Cortex of kidney (tissue), 1 donor: ENCODE measurements around the gene GFM2.
A peak's percentile ranks its signal among the peaks of the same experiment; 100 is the strongest.
"Not testable (repeated sequence)": the region's sequence is repeated elsewhere in the genome, so short reads cannot be mapped to it uniquely, and the experiment has no call there.

Experiments used
- DNase-seq: peaks from one replicate; lab custom pipeline; 2025; lab: John Stamatoyannopoulos, UW

Gene GFM2, protein sequence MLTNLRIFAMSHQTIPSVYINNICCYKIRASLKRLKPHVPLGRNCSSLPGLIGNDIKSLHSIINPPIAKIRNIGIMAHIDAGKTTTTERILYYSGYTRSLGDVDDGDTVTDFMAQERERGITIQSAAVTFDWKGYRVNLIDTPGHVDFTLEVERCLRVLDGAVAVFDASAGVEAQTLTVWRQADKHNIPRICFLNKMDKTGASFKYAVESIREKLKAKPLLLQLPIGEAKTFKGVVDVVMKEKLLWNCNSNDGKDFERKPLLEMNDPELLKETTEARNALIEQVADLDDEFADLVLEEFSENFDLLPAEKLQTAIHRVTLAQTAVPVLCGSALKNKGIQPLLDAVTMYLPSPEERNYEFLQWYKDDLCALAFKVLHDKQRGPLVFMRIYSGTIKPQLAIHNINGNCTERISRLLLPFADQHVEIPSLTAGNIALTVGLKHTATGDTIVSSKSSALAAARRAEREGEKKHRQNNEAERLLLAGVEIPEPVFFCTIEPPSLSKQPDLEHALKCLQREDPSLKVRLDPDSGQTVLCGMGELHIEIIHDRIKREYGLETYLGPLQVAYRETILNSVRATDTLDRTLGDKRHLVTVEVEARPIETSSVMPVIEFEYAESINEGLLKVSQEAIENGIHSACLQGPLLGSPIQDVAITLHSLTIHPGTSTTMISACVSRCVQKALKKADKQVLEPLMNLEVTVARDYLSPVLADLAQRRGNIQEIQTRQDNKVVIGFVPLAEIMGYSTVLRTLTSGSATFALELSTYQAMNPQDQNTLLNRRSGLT

DNA sequence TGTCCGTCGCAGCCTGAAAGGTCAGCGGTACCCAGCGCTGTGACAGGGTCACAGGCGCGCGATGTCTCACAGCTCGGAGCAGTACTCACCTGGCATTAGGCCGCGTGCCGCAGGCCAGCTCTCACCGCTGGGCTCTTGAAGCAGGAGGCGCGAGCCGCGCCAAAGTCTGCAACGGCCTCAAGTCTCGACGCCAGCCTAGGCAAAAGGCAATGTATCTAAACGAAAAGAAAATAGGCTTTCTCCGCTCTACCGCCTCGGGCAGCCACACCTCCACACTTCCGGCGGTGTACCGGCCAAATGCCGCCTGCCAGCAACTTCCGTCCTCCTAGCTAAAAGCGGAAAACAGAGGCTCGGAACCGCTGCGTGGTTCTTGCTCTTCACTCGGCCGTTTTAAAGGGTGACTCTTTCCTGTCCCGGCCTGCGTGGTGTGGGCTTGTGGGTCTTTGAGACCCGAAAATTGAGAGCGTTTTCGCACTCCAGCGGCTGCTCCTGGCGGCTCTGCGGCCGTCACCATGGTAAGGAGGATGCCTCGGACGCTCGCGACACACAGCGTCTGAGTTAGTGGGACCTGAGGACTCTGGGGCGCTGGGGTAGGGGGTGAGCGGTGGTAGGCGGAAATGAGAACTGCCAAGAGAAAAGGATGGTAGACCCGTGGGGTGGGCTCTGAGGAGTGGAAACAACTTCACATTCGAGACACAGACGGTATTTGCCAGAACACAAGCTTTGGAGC is at the start of gene GFM2, which contains the start of gene NSA2:
TSS of gene GFM2 (minus strand) at position 269 of the 730 bp plus-strand sequence. CDS start 3,375 bp downstream, outside the sequence.
TSS of gene NSA2 (plus strand) at position 401 of the 730 bp plus-strand sequence. CDS start at position 513, 112 bp downstream.
- peak; percentile 65 for DNase-seq

DNA sequence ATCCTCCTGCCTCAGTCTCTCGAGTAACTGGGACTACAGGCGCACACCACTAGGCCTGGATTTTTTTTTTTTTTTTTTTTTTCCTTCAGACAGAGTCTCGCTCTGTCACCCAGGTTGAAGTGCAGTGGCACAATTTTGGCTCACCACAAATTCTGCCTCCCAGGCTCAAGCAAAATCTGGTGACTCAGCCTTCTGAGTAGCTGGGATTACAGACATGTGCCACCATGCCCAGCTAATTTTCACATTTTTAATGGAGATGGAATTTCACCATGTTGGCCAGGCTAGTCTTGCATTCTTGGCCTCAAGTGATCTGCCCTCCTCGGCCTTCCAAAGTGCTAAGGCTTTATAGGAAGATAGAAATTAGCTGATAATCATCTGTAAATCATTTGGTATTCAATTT is 44.0 kb upstream of the GFM2 start:
- no peak for DNase-seq

DNA sequence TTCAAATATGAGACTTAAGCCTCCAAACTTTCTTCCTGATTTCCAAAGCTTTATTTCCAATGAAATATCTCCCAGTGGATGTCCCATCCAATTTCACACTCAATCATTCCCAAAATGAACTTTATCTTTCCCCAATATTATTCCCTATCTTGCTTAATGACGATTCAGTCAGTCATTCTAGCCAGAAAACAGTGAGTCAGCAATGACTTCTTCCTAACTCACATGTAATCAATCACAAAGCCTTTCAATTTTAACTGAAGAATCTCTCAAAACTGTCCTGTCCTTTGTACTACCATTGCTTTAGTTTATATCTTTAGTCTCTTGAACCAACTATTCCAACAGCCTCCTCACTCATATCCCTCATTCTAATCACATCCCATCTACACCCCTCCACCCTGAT is 35.0 kb upstream of the GFM2 start:
- no peak for DNase-seq

DNA sequence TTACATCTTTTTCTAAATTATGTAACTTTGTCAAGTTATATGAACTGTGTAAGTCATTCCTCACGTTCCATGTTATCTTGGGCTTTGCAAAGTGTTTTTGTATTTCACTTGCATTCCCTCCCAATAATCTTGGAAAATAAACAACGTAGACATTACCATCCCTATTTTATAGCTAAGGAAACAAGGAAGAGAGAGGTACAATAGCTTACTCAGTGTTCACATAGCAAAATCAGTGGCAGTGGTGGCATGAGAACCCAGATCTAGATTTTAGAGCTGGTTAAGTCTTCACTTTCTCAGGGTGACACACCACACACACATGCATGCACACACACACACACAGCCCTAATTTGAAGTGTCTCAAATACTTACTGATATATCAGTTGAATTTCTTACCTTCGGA is 34.3 kb upstream of the GFM2 start:
- no peak for DNase-seq

- DNase-seq, result no peak
Measured at GRCh38 chr5:74798977-74799911, 32.3 kb upstream of the GFM2 start.

DNA sequence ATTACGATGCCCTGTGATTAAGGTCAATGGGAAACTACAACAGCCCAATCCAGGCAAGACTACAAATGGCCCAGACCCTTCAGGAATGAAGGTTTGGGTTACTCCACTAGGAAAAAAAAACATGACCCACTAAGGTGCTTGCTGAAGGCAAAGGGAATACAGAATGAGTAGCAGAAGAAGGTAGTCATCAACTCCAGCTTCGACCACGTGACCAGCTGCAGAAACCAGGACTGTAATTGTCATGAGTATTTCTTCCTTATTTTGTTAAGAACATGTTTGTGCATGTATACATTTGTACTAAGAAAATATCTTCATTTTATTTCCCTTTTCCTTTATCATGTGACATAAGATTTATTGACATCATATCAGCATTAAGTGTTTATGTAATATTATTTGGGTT is 24.8 kb upstream of the GFM2 start:
- not testable (repeated sequence) for DNase-seq

- DNase-seq, result no peak
Measured at GRCh38 chr5:74787424-74787823, 20.5 kb upstream of the GFM2 start.

GRCh38 chr5:74786851-74787250 is 19.9 kb upstream of the GFM2 start:
- no peak for DNase-seq

DNA sequence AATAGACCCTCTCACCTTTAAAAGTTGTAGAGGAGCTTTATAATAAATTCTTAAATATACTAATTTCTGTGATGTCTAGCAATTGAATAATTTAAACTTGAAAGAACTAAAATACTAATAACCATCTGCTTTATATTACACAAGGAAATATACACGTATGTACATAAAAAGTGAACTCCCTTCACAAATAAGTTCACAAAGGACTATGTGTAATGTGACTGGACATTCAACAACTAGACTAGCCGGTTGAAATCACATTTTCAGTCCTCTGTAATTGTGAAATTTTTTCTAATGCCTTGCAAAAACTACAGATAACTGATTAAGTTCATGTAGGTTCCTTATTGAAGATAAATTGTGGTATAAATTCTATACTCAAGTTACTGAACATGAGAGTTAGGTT is 11.7 kb upstream of the GFM2 start:
- DNase-seq, result no peak

DNA sequence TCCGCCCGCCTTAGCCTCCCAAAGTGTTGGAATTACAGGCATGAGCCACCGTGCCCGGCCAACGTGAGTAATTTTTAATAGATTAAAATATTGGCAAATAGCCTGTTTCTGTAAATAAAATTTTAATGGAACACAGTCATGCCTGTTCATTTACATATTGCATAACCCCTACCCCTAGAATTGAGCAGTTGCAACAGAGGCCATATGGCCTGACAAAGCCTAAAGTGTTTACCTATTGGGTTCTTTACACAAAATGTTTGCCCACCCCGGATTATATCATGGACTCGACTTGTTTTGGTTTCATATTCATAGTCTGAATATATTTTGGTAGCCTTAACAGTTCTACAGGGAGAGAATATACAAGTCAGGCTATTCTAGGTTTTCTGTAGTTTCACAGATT is 5.4 kb upstream of the GFM2 start:
- DNase-seq, result no peak

- no peak for DNase-seq
Measured at GRCh38 chr5:74767579-74767913, 629 bp upstream of the GFM2 start.

DNA sequence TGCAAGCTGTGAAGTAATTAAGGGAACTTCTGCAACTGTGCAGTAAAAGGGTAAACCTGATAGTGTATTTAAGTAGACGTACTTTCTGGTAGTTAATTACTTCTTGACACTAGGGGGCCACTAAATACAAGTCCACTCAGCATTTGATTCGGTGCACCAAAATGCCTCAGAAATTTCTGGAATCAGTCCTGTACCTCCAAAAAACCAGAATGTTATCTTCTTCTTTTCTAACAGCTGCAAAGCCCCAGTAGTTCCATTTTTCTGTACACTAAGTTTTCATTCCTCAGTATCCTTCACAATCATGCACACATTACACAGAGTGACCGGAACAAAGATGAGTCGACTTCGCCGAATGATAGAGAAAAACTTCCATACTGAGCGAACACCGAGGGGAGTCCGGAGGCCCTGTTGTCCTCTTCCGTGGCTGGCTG is 484 bp downstream of the GFM2 start:
- no peak for DNase-seq

DNA sequence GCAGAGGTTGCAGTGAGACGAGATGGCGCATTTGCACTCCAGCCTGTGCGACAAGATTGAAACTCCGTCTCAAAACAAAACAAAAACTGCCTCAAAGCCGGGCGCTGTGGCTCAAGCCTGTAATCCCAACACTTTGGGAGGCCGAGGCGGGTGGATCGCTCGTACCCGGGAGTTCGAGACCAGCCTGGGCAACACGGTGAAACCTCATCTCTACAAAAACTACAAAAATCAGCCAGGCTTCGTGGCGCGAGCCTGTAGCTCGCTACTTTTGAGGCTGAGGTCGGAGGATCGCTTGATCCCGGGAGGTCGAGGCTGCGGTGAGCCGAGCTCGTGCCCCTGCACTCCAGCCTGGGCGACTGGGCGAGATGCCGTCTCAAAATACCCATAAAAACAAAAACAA is 988 bp downstream of the GFM2 start:
- no peak for DNase-seq

GRCh38 chr5:74765201-74765600 is 1.7 kb downstream of the GFM2 start:
- DNase-seq, result no peak

DNA sequence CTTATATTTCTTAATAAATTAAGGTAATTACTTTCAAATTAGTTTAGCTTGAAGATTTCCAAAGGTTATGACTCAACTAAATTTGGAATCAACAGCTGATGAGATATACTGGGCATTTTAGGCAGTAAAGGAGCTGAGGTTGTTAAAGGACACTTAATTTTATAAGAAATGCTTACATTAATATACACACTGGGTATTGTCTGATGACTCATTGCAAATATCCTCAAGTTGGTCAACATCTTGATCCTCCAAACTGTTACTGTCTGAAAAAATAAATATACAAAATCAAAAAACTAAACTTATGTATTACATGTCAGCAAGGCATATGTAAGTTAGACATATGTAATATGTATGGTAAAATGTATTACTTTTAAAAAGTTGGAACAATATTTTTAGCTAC is 3.4 kb downstream of the GFM2 start:
- no peak for DNase-seq

- DNase-seq, result no peak
Measured at GRCh38 chr5:74762599-74762998, 4.3 kb downstream of the GFM2 start.

GRCh38 chr5:74761241-74761640 is 5.7 kb downstream of the GFM2 start:
- DNase-seq, result no peak

GRCh38 chr5:74748742-74749141 is 18.2 kb downstream of the GFM2 start:
- not testable (repeated sequence) for DNase-seq

DNA sequence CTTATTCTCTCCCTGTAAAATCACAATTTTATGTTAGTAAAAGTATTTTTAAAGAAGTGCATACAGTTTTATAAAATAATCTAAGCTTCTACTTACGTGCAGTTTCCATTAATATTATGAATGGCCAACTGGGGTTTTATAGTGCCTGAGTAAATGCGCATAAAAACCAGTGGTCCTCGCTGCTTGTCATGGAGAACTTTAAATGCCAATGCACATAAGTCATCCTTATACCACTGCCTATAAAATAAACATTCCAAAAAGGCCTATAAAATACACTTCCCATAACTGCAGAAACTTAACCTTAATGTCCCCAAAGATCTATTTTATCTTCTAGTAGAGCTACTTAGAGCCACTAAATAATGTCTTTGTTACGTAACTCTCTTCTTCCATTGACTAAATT is 28.5 kb downstream of the GFM2 start:
- DNase-seq, result no peak

- no peak for DNase-seq
Measured at GRCh38 chr5:74736759-74737158, 30.2 kb downstream of the GFM2 start.

GRCh38 chr5:74725331-74725730 is 41.6 kb downstream of the GFM2 start:
- DNase-seq, result no peak
